Neural cell (in vitro differentiated cells): Measurements from ENCODE around the gene ANXA1. TPM values are rescaled to one million over a fixed set of nuclear protein-coding genes. Genes with fewer than 3 reads are reported as not detected.

Experiments used
- H2AFZ ChIP-seq: fragments of 200-600, 300-800 bp; sonication (generic), shearing (Covaris generic); 2 replicates; pipeline ENCODE4 v1.6.0; 2014; ENCODE audit warnings: low read depth, mild to moderate bottlenecking, antibody characterized with exemption, low read length, moderate library complexity
- H3F3A ChIP-seq: fragments of 200-600 bp; shearing (Covaris generic); 2 replicates; pipeline ENCODE4 v1.6.1; 2016; ENCODE audit warnings: mild to moderate bottlenecking, moderate library complexity, mixed read lengths, antibody characterized with exemption, low read length; ENCODE audit not compliant: insufficient read depth, poor library complexity, severe bottlenecking
- H3K27ac ChIP-seq: fragments of 200-600, 300-800 bp; sonication (generic), shearing (Covaris generic); 2 replicates; pipeline ENCODE4 v1.5.1; 2014; ENCODE audit warnings: mild to moderate bottlenecking, low read length, moderate library complexity
- H3K27me3 ChIP-seq: fragments of 300-800, 200-600 bp; sonication (generic), shearing (Covaris generic); 2 replicates; pipeline ENCODE4 v1.6.0; 2014; ENCODE audit warnings: mild to moderate bottlenecking, low read depth, low read length, moderate library complexity; ENCODE audit not compliant: insufficient read depth
- H3K36me3 ChIP-seq: fragments of 300-800, 200-600 bp; sonication (generic), shearing (Covaris generic); 2 replicates; pipeline ENCODE4 v1.5.1; 2014; ENCODE audit warnings: mild to moderate bottlenecking, antibody characterized with exemption, low read length, moderate library complexity; ENCODE audit not compliant: insufficient read depth
- H3K4me2 ChIP-seq: fragments of 300-800, 200-600 bp; sonication (generic), shearing (Covaris generic); 2 replicates; pipeline ENCODE4 v1.6.0; 2014; ENCODE audit warnings: mild to moderate bottlenecking, low read length
- H3K4me3 ChIP-seq: fragments of 300-800, 200-600 bp; sonication (generic), shearing (Covaris generic); 2 replicates; pipeline ENCODE4 v1.5.1; 2014; ENCODE audit warnings: mild to moderate bottlenecking, low read length, moderate library complexity
- H3K79me2 ChIP-seq: fragments of 200-600 bp; shearing (Covaris generic); replicated peaks from 2 replicates; pipeline ENCODE4 v1.6.0; 2014; ENCODE audit warnings: mild to moderate bottlenecking, low read length, moderate library complexity; ENCODE audit not compliant: insufficient read depth
- H3K9ac ChIP-seq: fragments of 300-800, 200-600 bp; sonication (generic), shearing (Covaris generic); 2 replicates; pipeline ENCODE4 v1.6.1; 2016; ENCODE audit warnings: mild to moderate bottlenecking, low read length, mixed read lengths
- H3K9me2 ChIP-seq: fragments of 200-600 bp; shearing (Covaris generic); 2 replicates; pipeline ENCODE4 v1.6.1; 2016; ENCODE audit warnings: mild to moderate bottlenecking, low read length, mixed read lengths; ENCODE audit not compliant: insufficient read depth
- H3K9me3 ChIP-seq: fragments of 200-600, 300-800 bp; sonication (generic), shearing (Covaris generic); 2 replicates; pipeline ENCODE4 v1.6.1; 2016; ENCODE audit warnings: mild to moderate bottlenecking, mixed run types, low read length, moderate library complexity, mixed read lengths
- H4K20me1 ChIP-seq: fragments of 200-600 bp; shearing (Covaris generic); 2 replicates; pipeline ENCODE4 v1.6.1; 2016; ENCODE audit warnings: mild to moderate bottlenecking, mixed run types; ENCODE audit not compliant: insufficient read depth
- EP300 ChIP-seq: fragments of 450-650 bp; conservative IDR thresholded peaks from 2 replicates; pipeline ENCODE4 v1.6.1; 2014; ENCODE audit warnings: antibody characterized with exemption, mild to moderate bottlenecking, moderate library complexity; ENCODE audit not compliant: poor library complexity, severe bottlenecking
- EZH2 ChIP-seq: fragments of 200-600, 300-800 bp; shearing (Covaris generic), sonication (generic); IDR thresholded peaks from 2 replicates; pipeline ENCODE4 v1.6.1; 2014; ENCODE audit warnings: antibody characterized with exemption, low read length, borderline replicate concordance, mild to moderate bottlenecking; ENCODE audit not compliant: insufficient read depth, poor library complexity, severe bottlenecking
- MXI1 ChIP-seq: fragments of 450-650 bp; conservative IDR thresholded peaks from 2 replicates; pipeline ENCODE4 v1.6.1; 2014; ENCODE audit warnings: antibody characterized with exemption, mild to moderate bottlenecking; ENCODE audit not compliant: poor library complexity, severe bottlenecking
- POLR2AphosphoS5 ChIP-seq: IDR thresholded peaks from 2 replicates; pipeline ENCODE4 v1.6.1; 2012
- RAD21 ChIP-seq: fragments of 450-650 bp; conservative IDR thresholded peaks from 2 replicates; pipeline ENCODE4 v1.6.1; 2014; ENCODE audit warnings: antibody characterized with exemption, mild to moderate bottlenecking, moderate library complexity
- SMC3 ChIP-seq: fragments of 450-650 bp; conservative IDR thresholded peaks from 2 replicates; pipeline ENCODE4 v1.6.1; 2014; ENCODE audit warnings: antibody characterized with exemption, mild to moderate bottlenecking, moderate library complexity; ENCODE audit not compliant: poor library complexity
- TAF1 ChIP-seq: IDR thresholded peaks from 2 replicates; pipeline ENCODE4 v1.6.1; 2012; ENCODE audit warnings: low read depth
- polyA plus RNA-seq: library from polyadenylated mRNA; depleted of rRNA; stranded (reverse); fragments of >200 nt; gene quantifications from 2 replicates; pipeline ENCODE4 v1.2.3, GENCODE V29; 2014
- TF ChIP-seq, protein P1 (sequence below): IDR thresholded peaks from 2 replicates; pipeline ENCODE4 v1.6.1; 2012; ENCODE audit warnings: borderline replicate concordance
- TF ChIP-seq, protein P2 (sequence below): fragments of 450-650 bp; IDR thresholded peaks from 2 replicates; pipeline ENCODE4 v1.5.1; 2014; ENCODE audit warnings: antibody characterized with exemption, mild to moderate bottlenecking, moderate library complexity; ENCODE audit not compliant: poor library complexity, severe bottlenecking

The ANXA1 gene
- polyA plus RNA-seq, 1 donor from 2014 or later, result 5.8 TPM

DNA sequence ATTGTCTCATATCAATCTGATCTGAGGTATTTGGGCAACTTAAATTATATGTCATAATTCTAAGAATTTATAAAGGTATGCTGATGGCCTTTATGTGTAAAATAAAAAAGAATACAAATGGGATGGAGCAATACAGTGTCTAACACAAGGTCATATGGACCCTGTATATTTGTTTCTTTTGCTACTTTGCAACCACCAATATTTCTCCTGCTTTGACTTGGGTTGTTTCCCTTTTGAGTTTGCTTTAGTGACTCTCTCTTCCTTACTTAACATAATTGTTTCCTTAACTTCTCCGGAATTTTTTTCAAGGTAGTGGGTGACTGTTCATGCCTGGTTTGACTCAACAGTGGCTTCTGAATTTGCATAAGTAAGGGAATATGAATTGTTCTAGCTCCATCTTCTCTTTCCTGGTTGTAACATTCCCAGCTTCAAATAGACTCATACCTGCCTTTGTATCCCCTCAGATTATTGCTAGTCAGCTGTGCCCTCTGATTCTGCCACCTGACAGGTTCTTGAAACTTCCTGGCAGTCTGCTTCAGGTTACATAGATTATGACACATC is 30.2 kb upstream of the ANXA1 start:
- Histone ChIP-seq H3K4me2 (no peak overlapping the region), H3K4me3 (no peak overlapping the region), H3K9me3 (no peaks in the 10 kb centered on the region), H3F3A (no peaks in the 10 kb centered on the region), H4K20me1 (no peaks in the 10 kb centered on the region), H3K27me3 (no peaks in the 10 kb centered on the region), H3K9me2 (no peaks in the 10 kb centered on the region), H2AFZ (no peak overlapping the region), H3K27ac (no peak overlapping the region), H3K9ac (no peak overlapping the region), H3K79me2 (no peaks in the 10 kb centered on the region), H3K36me3 (no peaks in the 10 kb centered on the region)
- TF ChIP-seq MXI1, result no peak
- TF ChIP-seq EP300, result no peak
- TF ChIP-seq EZH2, result no peak
- TF ChIP-seq, protein P1, sequence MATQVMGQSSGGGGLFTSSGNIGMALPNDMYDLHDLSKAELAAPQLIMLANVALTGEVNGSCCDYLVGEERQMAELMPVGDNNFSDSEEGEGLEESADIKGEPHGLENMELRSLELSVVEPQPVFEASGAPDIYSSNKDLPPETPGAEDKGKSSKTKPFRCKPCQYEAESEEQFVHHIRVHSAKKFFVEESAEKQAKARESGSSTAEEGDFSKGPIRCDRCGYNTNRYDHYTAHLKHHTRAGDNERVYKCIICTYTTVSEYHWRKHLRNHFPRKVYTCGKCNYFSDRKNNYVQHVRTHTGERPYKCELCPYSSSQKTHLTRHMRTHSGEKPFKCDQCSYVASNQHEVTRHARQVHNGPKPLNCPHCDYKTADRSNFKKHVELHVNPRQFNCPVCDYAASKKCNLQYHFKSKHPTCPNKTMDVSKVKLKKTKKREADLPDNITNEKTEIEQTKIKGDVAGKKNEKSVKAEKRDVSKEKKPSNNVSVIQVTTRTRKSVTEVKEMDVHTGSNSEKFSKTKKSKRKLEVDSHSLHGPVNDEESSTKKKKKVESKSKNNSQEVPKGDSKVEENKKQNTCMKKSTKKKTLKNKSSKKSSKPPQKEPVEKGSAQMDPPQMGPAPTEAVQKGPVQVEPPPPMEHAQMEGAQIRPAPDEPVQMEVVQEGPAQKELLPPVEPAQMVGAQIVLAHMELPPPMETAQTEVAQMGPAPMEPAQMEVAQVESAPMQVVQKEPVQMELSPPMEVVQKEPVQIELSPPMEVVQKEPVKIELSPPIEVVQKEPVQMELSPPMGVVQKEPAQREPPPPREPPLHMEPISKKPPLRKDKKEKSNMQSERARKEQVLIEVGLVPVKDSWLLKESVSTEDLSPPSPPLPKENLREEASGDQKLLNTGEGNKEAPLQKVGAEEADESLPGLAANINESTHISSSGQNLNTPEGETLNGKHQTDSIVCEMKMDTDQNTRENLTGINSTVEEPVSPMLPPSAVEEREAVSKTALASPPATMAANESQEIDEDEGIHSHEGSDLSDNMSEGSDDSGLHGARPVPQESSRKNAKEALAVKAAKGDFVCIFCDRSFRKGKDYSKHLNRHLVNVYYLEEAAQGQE, result no peak
- no peak for TF ChIP-seq RAD21
- TF ChIP-seq SMC3, result no peak
- no peak for TF ChIP-seq TAF1
- TF ChIP-seq POLR2AphosphoS5, result no peak
- TF ChIP-seq, protein P2, sequence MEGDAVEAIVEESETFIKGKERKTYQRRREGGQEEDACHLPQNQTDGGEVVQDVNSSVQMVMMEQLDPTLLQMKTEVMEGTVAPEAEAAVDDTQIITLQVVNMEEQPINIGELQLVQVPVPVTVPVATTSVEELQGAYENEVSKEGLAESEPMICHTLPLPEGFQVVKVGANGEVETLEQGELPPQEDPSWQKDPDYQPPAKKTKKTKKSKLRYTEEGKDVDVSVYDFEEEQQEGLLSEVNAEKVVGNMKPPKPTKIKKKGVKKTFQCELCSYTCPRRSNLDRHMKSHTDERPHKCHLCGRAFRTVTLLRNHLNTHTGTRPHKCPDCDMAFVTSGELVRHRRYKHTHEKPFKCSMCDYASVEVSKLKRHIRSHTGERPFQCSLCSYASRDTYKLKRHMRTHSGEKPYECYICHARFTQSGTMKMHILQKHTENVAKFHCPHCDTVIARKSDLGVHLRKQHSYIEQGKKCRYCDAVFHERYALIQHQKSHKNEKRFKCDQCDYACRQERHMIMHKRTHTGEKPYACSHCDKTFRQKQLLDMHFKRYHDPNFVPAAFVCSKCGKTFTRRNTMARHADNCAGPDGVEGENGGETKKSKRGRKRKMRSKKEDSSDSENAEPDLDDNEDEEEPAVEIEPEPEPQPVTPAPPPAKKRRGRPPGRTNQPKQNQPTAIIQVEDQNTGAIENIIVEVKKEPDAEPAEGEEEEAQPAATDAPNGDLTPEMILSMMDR, result no peak

DNA sequence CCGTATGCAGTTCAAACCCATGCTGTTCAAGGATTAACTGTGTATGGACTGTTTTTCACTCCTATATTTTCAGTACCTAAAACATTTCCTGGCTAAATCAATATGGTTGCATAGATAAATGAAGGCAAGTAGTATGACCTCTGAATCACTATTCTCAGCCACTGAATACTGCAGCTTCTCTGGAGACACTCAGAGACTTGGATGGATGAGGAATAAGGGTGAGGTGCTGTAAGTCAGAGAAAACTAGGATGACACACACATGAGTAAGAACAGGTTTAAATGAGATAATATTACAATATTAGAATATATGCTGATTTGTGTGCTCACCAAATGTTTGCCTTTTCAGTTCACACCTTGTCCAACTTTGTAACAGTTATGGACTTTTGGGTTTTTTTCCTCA is 26.0 kb upstream of the ANXA1 start:
- Histone ChIP-seq H3K9ac (no peak overlapping the region), H3K36me3 (no peaks in the 10 kb centered on the region)

More for the DNA sequence above, 26.0 kb upstream of the ANXA1 start:
- H4K20me1 ChIP-seq, result no peaks in the 10 kb centered on the region
- no peaks in the 10 kb centered on the region for H3K27me3 ChIP-seq
- H3F3A ChIP-seq, result no peaks in the 10 kb centered on the region
- H3K79me2 ChIP-seq, result no peaks in the 10 kb centered on the region
- H2AFZ ChIP-seq, result no peak overlapping the region
- no peaks in the 10 kb centered on the region for H3K9me3 ChIP-seq
- no peak overlapping the region for H3K27ac ChIP-seq
- H3K9me2 ChIP-seq, result no peaks in the 10 kb centered on the region
- H3K4me3 ChIP-seq, result no peak overlapping the region
- no peak overlapping the region for H3K4me2 ChIP-seq
- TF ChIP-seq POLR2AphosphoS5 (no peak), SMC3 (no peak)
